HepG2 (cell line): ENCODE data around the gene ALDH1A2. TPM values are rescaled to one million over a fixed set of nuclear protein-coding genes. Genes with fewer than 3 reads are reported as not detected.

Experiments
- ATAC-seq: fragments of 200-7000 bp; cut with Tn5 transposase; 3 replicates; pipeline ENCODE4 v1.9.1; 2020; ENCODE audit warnings: mild to moderate bottlenecking, moderate library complexity
- BruUV-seq: library from RNA; stranded (reverse); fragments of 400-500 nt; replicated peaks from 2 replicates; lab custom pipeline; 2021; lab: Mats Ljungman, UMichigan
- CTCF ChIA-PET: fragments of 300-600 bp; formaldehyde crosslinking; extraction: SDS; loops from one replicate; lab custom pipeline; 2021; ENCODE audit warnings: low total read pairs, inconsistent platforms, low intra/inter-chr PET ratio; lab: Yijun Ruan, JAX
- POLR2A ChIA-PET: fragments of 350-600 bp; sonication (Branson Sonifier 250); formaldehyde crosslinking; loops from one replicate; lab custom pipeline; 2020; ENCODE audit warnings: antibody characterized with exemption, inconsistent platforms; lab: Yijun Ruan, JAX
- DNase-seq: peaks from one replicate; pipeline ENCODE4 v3.0.0-alpha.2; 2015; ENCODE audit warnings: low spot score
- FAIRE-seq: peaks from 3 replicates; lab custom pipeline; 2011; peaks lifted over from hg19 to GRCh38; lab: Jason Lieb, UNC
- H2AFZ ChIP-seq: one replicate; pipeline ENCODE4 v1.6.1; 2011; ENCODE audit warnings: low read length, inconsistent platforms
- H3K27ac ChIP-seq: fragments of 300-600 bp; 3 replicates; pipeline ENCODE4 v1.8.0; 2011; ENCODE audit warnings: mixed run types, mild to moderate bottlenecking, mixed read lengths, low read length, inconsistent platforms; ENCODE audit not compliant: insufficient read depth; ENCODE audit errors: extremely low read length
- H3K27me3 ChIP-seq, 2 experiments: fragments of 200-600 bp in 1 of 2; 2 replicates in 1 of 2; 3 replicates in 1 of 2; pipeline versions ENCODE4 v1.6.0 to v1.8.0; 2011; ENCODE audit warnings: low read length in 2 of 2, mild to moderate bottlenecking in 2 of 2, moderate library complexity in 2 of 2, inconsistent platforms in 1 of 2; ENCODE audit not compliant: insufficient read depth in 2 of 2, control insufficient read depth in 1 of 2
- H3K36me3 ChIP-seq, 2 experiments: fragments of 200-600 bp in 1 of 2; replicated peaks in 1 of 2; 2 replicates in 1 of 2; 3 replicates in 1 of 2; pipeline versions ENCODE4 v1.5.1 to v1.8.0; 2011; ENCODE audit warnings: low read length in 2 of 2, inconsistent platforms in 1 of 2; ENCODE audit not compliant: insufficient read depth in 2 of 2, control insufficient read depth in 1 of 2
- H3K4me1 ChIP-seq: 2 replicates; pipeline ENCODE4 v1.5.1; 2012; ENCODE audit warnings: low read length, inconsistent platforms; ENCODE audit not compliant: insufficient read depth
- H3K4me2 ChIP-seq: 2 replicates; pipeline ENCODE4 v1.6.0; 2011; ENCODE audit warnings: low read depth, low read length, inconsistent platforms
- H3K4me3 ChIP-seq, 3 experiments: fragments of 200-600 bp in 1 of 3; sonication (generic), shearing (Covaris generic) in 1 of 3; replicated peaks in 1 of 3; 2 replicates each; pipeline ENCODE4 v1.5.1; 2011 to 2016; ENCODE audit warnings: low read length in 3 of 3, inconsistent platforms in 2 of 3, low read depth in 2 of 3, mild to moderate bottlenecking in 2 of 3, control low read depth in 1 of 3, mixed read lengths in 1 of 3; ENCODE audit not compliant: insufficient read depth in 1 of 3
- H3K79me2 ChIP-seq: one replicate; pipeline ENCODE4 v1.6.1; 2011; ENCODE audit warnings: low read length, inconsistent platforms; ENCODE audit not compliant: insufficient read depth
- H3K9ac ChIP-seq: 2 replicates; pipeline ENCODE4 v1.6.0; 2011; ENCODE audit warnings: mild to moderate bottlenecking, low read depth, low read length, inconsistent platforms; ENCODE audit not compliant: insufficient read depth
- H3K9me3 ChIP-seq: 2 replicates; pipeline ENCODE4 v1.5.1; 2012; ENCODE audit warnings: mild to moderate bottlenecking, low read length
- H4K20me1 ChIP-seq: 2 replicates; pipeline ENCODE4 v1.6.0; 2011; ENCODE audit warnings: inconsistent platforms, mild to moderate bottlenecking, low read length, moderate library complexity; ENCODE audit not compliant: insufficient read depth
- ELF3 ChIP-seq: IDR thresholded peaks from 2 replicates; pipeline ENCODE4 v1.6.1; 2016; ENCODE audit warnings: missing genetic modification reagents, missing compliant biosample characterization
- GATAD2A ChIP-seq: IDR thresholded peaks from 2 replicates; pipeline ENCODE4 v1.6.1; 2016
- NFKB2 ChIP-seq: sonication (generic); formaldehyde crosslinking; IDR thresholded peaks from 2 replicates; pipeline ENCODE4 v1.4.0; 2020; ENCODE audit warnings: missing genetic modification reagents, borderline replicate concordance
- TSC22D2 ChIP-seq: sonication (generic); formaldehyde crosslinking; IDR thresholded peaks from 2 replicates; pipeline ENCODE4 v1.5.1; 2020; ENCODE audit warnings: missing genetic modification reagents, mild to moderate bottlenecking, borderline replicate concordance
- YEATS4 ChIP-seq: sonication (generic); formaldehyde crosslinking; IDR thresholded peaks from 2 replicates; pipeline ENCODE4 v1.4.0; 2020; ENCODE audit warnings: missing genetic modification reagents, borderline replicate concordance
- ZNF713 ChIP-seq: sonication (generic); formaldehyde crosslinking; IDR thresholded peaks from 2 replicates; pipeline ENCODE4 v1.4.0; 2020; ENCODE audit warnings: mild to moderate bottlenecking, missing genetic modification reagents
- WGBS: methylation state at CpG from one replicate; pipeline ENCODE4 v1.1.6; 2017; ENCODE audit warnings: low lambda C conversion rate; 5-methylcytosine and 5-hydroxymethylcytosine counted together
- in situ Hi-C: cut with HindIII; loops from 2 replicates; pipeline ENCODE4 v1.10.0; 2017; ENCODE audit warnings: low pct_unique_long_range_greater_than_20kb; ENCODE audit not compliant: extremely low pct_ligation_motif_present
- intact Hi-C: fragments of 100-400 bp; cut with micrococcal nuclease; formaldehyde crosslinking; loops from one replicate; pipeline ENCODE4 v1.10.0; 2022; ENCODE audit not compliant: unreplicated experiment
- polyA plus RNA-seq, 8 experiments: library from polyadenylated mRNA; depleted of rRNA in 3 of 8; stranded (reverse) in 7 of 8; unstranded in 1 of 8; fragments of >200 nt; fragmentation: Illumina TruSeq in 4 of 8; extraction: Trizol in 4 of 8; gene quantifications; 2 replicates each; pipeline versions ENCODE4 v1.2.1 to v1.2.3, GENCODE V29; 2011 to 2016; ENCODE audit warnings: low read depth in 4 of 8, missing spikeins in 1 of 8, mixed read lengths in 1 of 8; ENCODE audit not compliant: insufficient read depth in 1 of 8
- total RNA-seq, 5 experiments: library from RNA; depleted of rRNA; stranded (reverse); fragments of >200 nt; fragmentation: Illumina TruSeq; extraction: Trizol; gene quantifications; 2 replicates each; pipeline ENCODE4 v1.2.3, GENCODE V29; 2016; ENCODE audit warnings: low read depth in 1 of 5
- TF ChIP-seq, protein P1 (sequence below): sonication (generic); formaldehyde crosslinking; IDR thresholded peaks from 2 replicates; pipeline ENCODE4 v1.5.0; 2020; ENCODE audit warnings: missing genetic modification reagents
- TF ChIP-seq, protein P2 (sequence below): sonication (generic); formaldehyde crosslinking; IDR thresholded peaks from 2 replicates; pipeline ENCODE4 v1.4.0; 2020; ENCODE audit warnings: low read depth, mild to moderate bottlenecking, missing genetic modification reagents
- TF ChIP-seq, protein P3 (sequence below): IDR thresholded peaks from 2 replicates; pipeline ENCODE4 v1.6.1; 2016

ALDH1A2 gene
- total and polyA plus RNA-seq, 2 of the 13 experiments (the other 11 are each of a cell fraction or from before 2014, with no cell fraction given), result 0.64 to 0.90 TPM

DNA sequence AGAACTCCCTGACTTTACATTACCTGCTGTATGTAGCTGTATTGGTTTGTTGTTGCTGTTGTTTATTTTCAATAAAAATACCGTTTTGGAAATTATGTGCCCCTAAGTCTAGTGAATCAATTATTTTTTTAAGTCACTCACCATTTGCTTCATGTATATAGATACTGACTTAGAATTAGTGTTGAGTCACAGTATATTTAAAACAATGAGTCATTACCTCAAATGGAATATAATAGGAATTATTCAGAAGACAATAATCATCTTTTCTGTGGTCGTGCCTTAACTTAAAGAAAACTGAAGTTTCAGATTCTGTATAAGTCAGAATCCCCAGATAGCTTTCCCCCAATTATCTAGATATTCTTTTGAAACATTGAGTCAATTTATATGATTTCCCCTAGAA, 21.0 kb upstream of the ALDH1A2 start:
- Histone ChIP-seq H3K27me3 (no peaks in the 10 kb centered on the region), H3K9me3 (no peaks in the 10 kb centered on the region), H3K4me3 (no peak overlapping the region), H3K9ac (no peak overlapping the region), H2AFZ (no peak overlapping the region), H3K79me2 (no peaks in the 10 kb centered on the region), H3K36me3 (no peaks in the 10 kb centered on the region), H3K4me1 (no peaks in the 10 kb centered on the region), H3K27ac (no peak overlapping the region), H4K20me1 (no peaks in the 10 kb centered on the region), H3K4me2 (no peak overlapping the region)
- 0% methylated on average over 2 of the region's 2 CpGs for WGBS
- ChIA-PET CTCF (no interaction called here), POLR2A (no interaction called here)
- FAIRE-seq, result no peak
- BruUV-seq, result no TSS peak
- TF ChIP-seq GATAD2A (CRISPR knock-in tag) (no peak), ZNF713 (CRISPR knock-in tag) (no peak), YEATS4 (no peak), ELF3 (CRISPR knock-in tag) (no peak), NFKB2 (no peak), TSC22D2 (no peak)
- TF ChIP-seq, protein P1, sequence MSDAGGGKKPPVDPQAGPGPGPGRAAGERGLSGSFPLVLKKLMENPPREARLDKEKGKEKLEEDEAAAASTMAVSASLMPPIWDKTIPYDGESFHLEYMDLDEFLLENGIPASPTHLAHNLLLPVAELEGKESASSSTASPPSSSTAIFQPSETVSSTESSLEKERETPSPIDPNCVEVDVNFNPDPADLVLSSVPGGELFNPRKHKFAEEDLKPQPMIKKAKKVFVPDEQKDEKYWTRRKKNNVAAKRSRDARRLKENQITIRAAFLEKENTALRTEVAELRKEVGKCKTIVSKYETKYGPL (CRISPR knock-in tag), result no peak
- TF ChIP-seq, protein P2, sequence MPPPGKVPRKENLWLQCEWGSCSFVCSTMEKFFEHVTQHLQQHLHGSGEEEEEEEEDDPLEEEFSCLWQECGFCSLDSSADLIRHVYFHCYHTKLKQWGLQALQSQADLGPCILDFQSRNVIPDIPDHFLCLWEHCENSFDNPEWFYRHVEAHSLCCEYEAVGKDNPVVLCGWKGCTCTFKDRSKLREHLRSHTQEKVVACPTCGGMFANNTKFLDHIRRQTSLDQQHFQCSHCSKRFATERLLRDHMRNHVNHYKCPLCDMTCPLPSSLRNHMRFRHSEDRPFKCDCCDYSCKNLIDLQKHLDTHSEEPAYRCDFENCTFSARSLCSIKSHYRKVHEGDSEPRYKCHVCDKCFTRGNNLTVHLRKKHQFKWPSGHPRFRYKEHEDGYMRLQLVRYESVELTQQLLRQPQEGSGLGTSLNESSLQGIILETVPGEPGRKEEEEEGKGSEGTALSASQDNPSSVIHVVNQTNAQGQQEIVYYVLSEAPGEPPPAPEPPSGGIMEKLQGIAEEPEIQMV, result no peak
- TF ChIP-seq, protein P3, sequence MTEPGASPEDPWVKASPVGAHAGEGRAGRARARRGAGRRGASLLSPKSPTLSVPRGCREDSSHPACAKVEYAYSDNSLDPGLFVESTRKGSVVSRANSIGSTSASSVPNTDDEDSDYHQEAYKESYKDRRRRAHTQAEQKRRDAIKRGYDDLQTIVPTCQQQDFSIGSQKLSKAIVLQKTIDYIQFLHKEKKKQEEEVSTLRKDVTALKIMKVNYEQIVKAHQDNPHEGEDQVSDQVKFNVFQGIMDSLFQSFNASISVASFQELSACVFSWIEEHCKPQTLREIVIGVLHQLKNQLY (CRISPR knock-in tag), result no peak
- intact Hi-C loops, result no loop called here
- no peak for ATAC-seq
- in situ Hi-C loops, result no loop called here
- DNase-seq, result no peak
